Stimulated activated CD8-positive, alpha-beta memory T cell treated with anti-CD3 and anti-CD28 coated beads, Interleukin-2, amount 100 ng/mL, for 1 hour (primary cell): Measurements from ENCODE around the gene DACH1.
"Not testable (repeated sequence)": the region's sequence is repeated elsewhere in the genome, so short reads cannot be mapped to it uniquely, and the experiment has no call there.

ENCODE experiments used
- DNase-seq, 2 donors: peaks; one replicate each; pipeline ENCODE4 v3.0.0-alpha.2; 2020; ENCODE audit warnings: low read depth in 2 of 2

DACH1 gene

DNA sequence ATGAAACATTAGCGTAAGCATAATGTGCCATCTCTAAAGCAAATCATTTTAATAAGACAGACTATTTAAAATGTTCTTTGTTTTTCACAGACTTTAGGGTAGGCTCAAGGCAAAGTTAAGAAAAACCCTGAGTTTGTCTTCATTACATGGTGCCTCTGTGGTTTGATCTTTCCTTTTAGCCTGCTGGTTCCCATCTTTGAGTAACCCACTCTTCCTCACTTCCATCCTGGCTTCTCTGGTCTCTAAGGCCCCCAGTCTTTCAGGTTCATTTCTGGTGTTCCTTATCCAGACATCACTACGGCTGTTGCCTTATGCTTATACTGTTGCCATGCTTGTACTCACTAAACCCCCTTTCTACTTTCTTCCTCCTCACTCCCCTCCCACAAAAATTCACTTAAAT lies 38.4 kb downstream of the DACH1 start:
- DNase-seq, result no peak

DNA sequence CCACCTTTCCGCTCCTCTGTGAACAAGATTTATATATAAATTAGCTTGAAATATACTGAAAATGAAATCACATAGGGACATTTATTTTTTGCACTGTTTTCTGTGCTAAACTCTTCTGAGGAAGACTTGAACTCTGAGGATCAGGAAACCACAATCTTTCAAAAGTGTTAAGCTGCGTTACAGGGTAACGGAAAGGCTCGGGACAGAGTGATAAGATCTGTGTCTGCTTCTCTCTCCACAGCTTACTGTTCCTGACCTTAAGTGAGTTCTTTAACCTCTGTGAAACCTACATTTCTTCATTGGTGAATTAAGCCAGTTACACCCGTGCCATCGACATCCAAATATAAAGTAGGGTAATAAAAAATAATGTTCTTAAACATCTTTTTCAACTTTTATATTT lies 38.9 kb downstream of the DACH1 start:
- DNase-seq, result no peak

DNA sequence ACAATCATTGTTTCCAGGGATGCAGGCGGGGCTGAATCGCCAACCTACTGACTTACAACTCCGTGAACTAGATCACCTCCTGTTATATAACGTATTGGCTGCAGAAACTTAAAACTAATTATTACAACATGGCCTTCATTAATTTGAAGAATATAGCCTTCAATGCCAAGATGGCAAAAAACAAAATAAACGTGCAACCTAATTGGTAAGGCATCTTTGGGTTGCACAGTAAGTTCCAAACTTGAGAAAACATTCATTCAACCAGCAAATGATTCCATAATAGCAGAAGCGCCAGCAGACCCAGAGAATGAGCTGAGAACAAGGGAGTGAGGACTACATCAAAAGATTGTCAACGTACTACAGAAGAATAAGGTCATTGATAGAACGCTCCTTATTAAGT lies 39.8 kb downstream of the DACH1 start:
- no peak for DNase-seq

DNA sequence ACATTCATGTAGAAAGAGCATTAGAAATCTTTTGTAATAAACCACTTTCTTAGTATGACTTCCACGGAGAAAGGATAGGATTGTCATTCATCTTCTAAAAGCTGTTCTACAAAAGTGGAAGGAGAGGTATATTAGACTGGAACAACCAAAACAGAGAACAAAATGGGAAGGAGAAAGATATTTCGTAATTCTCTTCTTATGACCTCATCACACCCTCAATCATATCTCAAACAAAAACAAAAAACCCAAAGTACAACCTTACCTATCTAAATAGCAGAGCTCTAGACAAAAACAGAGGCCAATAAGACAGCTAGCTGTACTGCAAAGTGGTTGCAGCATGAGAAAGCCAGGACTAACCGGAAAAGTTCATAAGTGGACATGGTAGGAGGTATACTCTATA lies 46.3 kb downstream of the DACH1 start:
- DNase-seq, result no peak

DNA sequence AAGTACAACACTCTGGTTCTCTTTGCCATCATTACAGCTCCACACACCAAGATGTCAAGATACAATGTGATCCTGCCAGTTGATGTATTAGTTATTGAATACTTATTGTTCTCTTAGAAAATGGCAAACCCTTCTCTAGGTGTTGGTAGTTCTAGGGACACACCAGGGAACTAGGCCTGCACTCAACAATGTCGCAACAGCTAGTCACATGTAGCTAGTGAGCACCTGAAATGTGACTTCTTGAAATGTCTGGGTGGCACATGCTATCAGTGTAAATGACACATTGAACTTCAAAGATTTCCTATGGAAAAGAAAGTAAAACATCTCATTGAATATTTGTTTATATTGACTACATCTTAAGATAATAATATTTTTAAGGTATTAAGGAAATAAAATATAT lies 49.7 kb downstream of the DACH1 start:
- DNase-seq, result no peak

DNA sequence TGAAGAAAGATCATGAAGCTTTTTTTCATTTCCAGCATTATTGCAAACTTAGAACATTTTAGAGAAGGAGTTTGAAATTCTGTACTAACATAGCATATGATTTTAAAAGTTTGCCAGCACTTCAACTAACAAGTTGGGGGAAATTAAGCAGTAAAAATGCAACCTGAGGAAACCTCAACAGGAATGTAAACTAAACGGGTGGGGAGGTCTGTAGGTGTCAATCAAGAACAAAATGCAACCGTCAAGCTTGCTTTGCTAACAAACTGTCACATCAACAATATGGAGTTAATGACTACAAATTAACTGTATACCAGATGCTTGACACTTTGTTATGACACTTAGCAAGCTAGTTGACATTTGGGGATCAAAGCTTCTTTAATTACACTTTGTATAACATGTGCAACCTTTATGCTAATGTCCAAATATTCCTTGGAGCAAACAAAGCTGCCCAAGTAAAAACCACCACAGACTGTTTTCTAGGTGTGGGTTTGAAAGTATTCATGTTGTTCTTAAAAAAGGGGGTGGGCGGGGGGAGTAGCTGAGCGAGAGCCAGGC lies 52.1 kb downstream of the DACH1 start:
- DNase-seq, result no peak

DNA sequence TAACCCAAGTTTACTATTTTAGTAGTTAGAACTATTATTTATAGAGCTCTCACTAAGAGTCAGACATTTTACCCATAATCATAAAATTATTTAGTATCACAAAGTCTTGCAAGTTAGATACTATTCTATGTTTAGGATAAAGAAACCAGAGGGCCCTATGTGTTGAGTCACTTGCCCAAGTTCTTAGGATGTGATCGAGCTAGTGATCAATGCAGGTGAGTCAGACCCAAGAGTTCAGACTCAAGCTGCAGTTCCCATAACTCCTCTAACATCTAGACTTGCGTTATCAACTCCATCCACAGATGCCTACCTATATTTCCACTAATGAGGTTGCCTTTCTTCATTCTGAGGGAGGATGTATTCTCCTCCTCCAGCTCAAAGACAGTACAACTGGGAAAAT lies 53.8 kb downstream of the DACH1 start:
- no peak for DNase-seq

DNA sequence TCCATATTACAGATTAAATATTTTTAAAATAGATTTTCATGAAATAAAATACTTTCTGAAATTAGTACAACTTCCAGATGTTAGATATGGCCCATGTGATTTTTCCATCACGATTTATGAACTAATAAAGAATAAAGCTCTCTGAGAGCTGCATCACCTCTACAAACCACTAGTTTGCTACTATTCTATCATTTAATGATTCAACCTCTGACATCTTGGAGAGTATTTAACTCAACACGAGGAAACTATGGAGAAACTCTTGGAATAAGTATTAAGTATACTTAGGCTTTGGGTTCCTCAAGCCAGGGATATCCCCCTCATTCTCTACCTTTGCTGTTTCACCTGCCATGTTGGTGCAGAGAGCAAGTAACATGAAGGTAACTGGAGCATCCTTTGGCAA lies 55.7 kb downstream of the DACH1 start:
- DNase-seq, result no peak

DNA sequence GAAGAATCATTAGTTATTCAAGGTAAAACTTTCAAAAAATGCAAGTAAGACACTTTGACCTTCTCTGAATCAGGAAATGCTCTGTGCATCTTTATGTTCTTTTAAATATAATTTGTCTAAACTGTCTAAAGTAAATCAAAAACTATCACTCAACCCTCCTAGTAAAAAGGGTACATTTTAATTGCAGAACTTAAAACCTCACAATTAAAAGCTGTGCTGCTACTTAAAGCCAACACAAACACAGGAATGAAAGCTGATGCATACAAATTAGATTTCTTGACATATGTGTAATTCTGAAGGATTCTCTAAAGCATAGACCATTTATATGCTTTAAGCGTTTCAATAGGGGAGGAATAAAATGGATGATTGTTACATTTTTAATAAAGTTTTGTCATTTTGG lies 58.3 kb downstream of the DACH1 start:
- no peak for DNase-seq

DNA sequence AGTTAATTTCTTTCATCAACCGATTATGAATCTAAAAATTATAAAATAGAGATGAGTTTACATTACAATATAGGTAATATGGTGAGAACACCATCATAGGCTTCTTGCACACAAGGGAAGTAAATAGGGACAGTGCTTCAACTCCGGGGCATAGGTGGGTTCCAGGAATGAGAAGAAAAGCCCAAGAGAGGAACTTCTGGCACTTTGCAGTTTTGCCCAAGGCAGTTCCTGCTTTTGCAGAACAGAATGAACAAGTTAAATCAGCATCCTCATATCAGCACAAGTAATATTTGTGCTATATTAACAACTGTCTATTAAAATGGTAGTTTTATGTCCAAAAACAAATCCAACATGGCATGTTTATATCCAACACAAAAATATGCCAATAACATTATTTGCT lies 60.1 kb downstream of the DACH1 start:
- DNase-seq, result no peak

DNA sequence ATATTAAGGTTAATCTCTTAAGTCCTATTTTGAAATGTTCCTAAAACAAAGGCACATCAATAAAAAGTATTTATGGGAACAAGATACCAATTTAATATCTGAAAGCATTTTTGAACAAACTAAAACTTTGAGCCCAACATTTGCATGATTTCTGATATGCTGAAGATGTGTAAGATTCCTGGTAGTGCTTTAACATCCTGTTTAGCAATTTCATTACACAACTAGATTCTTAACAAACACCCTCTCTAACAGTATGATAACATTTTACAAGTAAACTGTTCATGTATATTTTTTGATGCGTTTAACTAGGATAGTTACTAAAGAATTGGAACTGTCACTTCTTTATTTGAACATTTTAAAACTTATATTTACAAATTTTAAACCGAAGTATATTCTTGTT lies 63.9 kb downstream of the DACH1 start:
- no peak for DNase-seq

DNA sequence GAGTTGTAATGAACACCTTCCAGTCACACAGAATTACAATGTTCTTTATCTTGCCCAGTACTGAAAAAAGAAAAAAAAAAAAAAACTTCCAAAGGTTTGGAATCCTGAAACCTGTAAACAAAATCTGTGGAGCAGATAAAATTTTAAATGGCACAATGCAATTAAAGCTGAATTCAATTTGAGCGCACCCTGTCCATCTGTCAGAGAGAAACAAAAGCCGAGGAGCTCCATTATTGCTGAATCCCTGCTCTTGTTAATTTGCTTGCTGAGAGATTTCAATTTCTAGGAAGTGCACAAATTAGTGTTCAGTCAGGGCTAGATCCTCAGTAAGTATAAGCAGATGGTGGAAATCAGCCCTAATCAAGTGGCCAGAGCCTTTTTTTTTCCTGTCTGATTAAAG lies 65.2 kb downstream of the DACH1 start:
- no peak for DNase-seq

DNA sequence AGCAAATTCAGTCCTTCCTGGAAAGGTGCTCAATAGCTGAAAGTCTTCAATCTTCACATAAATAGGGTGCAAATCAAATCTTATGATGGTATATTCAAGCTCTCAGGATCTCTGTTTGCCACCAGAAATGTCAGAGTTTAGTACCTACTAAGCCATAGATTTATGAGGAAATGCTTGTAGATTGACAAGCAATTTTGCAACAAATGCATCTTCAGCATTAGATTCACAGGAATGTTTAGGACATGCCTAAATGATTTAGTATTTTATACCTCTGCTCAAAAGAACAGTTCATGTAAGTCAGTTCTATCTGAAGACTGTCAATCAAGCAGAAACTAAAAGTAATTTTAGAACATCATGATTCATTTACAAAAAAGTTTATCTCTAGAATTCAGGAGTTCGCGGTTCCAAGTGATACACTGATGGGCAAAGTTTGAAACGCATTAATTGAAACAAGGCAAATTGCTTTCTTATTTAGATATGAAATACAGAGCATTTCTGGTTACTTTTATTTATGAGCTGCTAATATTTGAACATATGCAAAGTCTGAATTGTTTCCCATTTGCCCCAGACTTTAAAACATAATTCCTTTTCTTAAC lies 65.7 kb downstream of the DACH1 start:
- DNase-seq, result no peak

DNA sequence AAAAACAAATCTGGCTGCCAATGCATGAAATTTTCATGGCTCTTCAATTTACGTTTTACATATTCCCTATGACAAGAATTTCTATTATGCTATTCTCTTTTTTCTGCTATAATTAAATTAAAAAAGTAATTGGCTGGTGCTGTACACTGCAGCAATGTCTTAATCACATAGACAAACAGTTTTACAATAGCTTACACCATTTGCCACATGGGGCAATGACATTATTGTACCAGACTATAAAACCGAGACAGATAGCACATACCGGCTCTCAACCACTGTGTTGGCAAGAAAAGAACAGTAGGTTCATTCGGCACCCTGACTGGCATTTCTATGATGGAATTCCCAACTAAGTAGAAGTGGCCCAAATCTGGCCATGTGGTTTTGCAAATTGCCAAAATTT lies 67.7 kb downstream of the DACH1 start:
- no peak for DNase-seq

DNA sequence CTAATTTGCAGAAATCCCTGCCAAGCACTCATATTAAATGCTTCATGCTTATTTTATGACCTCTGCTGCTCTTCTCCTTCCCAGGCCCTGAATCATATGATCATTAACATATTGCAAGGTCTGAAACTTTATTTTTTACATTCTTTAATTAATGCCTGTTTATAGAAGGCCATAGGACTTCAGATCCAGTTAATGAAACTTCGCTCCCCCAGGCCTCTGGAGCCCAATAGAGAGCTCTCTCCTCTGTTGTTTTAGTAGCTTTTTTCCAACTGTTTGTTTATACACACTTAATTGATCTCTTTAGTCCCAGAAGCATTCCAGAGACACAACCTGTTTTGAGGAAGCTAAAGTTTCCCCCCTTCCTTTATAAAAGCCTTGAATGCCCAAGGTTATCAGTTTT lies 68.3 kb downstream of the DACH1 start:
- no peak for DNase-seq

DNA sequence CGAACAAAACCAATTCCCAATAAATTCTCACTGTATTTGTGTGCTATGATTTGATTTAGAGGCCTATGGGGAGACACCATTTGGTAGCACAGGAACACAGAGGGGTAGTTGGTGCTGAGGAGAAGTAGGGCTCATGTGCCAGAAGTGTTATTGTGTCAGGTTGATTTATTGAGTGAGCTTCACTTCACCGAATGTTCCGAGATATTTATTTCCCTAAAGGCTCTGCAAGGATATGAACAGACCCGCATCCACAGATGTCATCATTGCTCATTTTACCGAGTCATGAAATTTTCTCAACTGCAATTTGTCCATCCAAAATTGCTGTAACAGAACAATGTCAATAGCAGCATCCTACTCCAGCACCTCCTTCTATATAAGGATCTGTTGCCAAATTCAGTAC lies 69.5 kb downstream of the DACH1 start:
- DNase-seq, result no peak

DNA sequence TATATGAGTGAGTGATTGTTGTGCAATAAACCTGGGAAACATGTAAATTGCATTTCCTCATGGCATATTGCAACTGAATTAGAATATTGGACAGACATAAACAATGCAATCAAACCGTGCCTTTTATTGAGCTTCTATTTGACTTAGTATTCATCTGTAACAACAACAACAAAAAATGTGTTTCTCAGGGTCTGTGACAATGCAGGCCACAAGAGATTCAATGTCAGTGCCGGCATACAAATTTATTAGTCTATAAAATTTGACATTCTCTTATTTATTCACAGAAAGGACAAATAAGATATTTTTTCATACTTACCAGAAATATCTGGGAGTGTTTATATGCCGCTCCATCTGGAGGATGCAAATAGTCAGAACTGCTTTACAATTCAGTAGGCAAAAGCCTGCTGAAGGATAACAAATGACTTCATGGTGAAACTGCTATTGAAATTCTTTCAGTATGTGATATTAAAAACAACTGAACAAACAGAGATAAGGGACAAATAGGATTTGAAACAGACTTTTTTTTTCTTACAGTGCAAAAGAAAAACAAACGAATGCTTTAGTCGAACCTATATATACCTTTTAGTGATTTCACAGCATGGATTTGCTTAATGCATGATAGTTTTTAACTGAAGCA lies 77.2 kb downstream of the DACH1 start:
- no peak for DNase-seq

DNA sequence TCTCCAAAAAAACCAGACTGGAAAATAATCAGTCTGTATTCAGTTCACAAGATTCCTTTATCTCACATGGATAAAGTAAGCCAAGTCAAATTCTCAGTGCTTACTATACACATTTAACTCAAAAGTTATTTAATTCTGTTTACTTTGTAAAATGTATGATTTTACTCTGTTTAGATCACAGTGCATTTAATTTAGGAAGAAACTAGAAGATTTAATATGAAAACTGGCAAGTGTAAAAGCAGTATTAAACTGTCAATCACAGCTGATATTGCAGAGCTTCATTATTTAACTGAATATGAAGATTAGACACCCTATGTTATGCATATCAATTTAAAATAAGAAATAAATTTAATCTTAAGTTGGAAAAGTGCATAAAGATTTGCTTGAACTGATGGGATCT lies 78.0 kb downstream of the DACH1 start:
- DNase-seq, result no peak

DNA sequence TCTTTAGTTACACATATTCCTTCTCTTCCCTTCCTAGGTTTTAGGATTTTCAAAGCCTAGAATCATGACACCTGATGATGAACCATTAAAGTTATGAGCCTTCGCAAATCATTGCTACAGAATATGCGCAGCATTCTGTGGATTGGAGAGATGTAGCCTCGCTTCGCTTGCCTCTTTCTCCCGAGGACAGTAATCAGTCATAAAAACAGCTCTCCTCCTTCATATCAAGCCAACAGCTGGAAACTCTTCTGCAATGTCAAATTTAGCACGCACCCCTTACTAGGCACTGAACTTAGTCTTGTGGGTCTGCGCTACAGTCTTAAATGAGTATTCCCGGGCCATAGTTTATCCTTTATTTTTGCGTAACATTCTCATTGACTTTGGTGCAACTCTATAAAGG lies 79.6 kb downstream of the DACH1 start:
- no peak for DNase-seq

DNA sequence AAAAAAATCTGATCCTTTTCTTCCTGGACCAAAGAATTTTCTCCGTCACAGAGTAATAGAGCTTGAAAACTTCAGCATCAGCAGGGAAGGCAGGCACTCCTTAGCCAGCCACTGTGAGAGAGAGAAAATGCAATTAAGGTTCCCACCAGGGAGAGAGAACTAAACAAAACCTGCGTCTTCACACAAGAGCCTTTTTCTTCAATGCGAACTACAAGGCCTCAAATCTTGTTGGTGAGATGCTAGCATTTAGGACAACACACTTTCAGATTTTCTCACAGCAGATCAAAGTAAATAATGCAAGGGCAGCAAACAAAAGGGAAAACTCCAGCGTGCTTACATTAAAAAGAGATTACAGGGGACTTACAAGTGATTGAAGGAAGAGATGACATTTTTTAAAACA lies 80.1 kb downstream of the DACH1 start:
- DNase-seq, result no peak

DNA sequence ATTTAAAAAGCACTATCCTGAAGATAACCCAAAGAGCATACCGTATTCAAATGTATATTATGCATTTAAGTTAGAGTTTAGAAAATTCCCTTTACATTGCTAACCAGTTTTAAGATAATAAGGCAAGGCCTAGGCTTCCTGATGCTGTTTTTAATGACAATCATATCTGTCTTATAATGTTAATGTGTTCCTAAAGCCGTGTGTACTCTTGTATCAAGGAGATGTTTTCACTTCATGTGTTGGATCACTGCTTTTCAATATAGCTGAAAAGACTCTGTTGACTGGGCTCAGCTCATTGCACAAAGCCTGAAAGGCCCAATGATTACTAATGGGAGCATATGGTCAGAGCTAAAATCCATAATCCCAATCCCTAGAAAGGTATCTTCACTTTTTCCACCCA lies 81.6 kb downstream of the DACH1 start:
- DNase-seq, result no peak

DNA sequence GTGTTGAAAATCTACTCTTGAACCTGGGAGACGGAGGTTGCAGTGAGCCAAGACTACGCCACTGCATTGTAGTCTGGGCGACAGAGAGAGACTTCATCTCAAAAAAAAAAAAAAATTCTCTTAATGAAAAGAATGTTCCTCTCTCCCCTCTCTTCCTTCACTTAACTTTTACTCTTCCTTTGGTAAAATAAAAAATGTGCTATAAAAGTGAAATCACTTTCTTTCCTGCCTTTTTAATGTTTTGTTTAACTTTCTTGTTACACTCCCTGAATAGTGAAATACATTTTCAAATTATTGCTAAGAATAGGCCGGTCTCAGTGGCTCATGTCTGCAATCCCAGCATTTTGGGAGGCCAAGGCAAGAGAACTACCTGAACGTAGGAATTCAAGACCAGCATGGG lies 86.5 kb downstream of the DACH1 start:
- no peak for DNase-seq

DNA sequence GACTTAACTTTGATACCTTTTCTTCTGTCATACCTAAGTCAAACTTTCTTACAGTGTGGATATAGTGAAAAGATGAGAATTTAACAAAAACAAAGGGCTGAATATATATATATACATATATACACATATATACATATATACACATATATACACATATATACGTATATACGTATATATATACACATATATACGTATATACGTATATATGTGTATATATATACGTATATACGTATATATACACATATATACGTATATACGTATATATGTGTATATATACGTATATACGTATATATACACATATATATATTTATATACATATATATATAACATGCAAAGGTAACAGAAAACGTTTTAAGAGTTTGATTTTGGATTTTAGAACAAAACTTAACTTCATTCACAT lies 88.0 kb downstream of the DACH1 start:
- DNase-seq, result not testable (repeated sequence)

DNA sequence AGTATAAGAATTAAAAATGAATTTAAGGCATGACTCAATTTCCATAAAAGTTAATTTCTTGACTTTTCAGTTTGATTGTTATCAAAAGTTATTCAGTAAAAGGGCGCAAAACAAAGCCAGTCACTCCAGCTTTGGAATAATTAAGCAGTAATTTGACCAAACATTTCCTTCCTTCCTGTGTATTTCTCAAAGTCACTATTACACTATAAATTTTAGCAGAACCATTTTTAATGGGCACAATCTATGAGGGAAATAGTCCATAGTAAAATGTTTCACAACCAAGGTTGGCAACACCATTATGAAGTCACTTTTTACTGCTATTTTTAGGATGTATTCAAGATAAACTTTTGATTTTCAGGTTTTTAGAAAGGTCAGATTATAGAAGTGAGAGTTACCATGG lies 91.0 kb downstream of the DACH1 start:
- no peak for DNase-seq
